HEK293 (cell line): ENCODE data around the gene AUP1.

Experiments
- BCL6B ChIP-seq: fragments of 450-650 bp; formaldehyde crosslinking; IDR thresholded peaks from 2 replicates; pipeline ENCODE4 v1.5.1; 2017; ENCODE audit warnings: missing biosample characterization, missing genetic modification characterization
- KLF10 ChIP-seq: fragments of 450-650 bp; IDR thresholded peaks from 2 replicates; pipeline ENCODE4 v1.5.1; 2018; ENCODE audit warnings: missing biosample characterization, mild to moderate bottlenecking, missing genetic modification characterization
- KLF8 ChIP-seq: fragments of 450-650 bp; formaldehyde crosslinking; IDR thresholded peaks from 2 replicates; pipeline ENCODE4 v1.5.1; 2016; ENCODE audit warnings: missing biosample characterization, missing genetic modification characterization
- RBAK ChIP-seq: fragments of 450-650 bp; formaldehyde crosslinking; IDR thresholded peaks from 2 replicates; pipeline ENCODE4 v1.5.1; 2016; ENCODE audit warnings: missing biosample characterization, missing genetic modification characterization
- TSHZ1 ChIP-seq: fragments of 450-650 bp; formaldehyde crosslinking; IDR thresholded peaks from 2 replicates; pipeline ENCODE4 v1.5.1; 2016; ENCODE audit warnings: missing biosample characterization, missing genetic modification characterization, borderline replicate concordance
- ZBTB17 ChIP-seq: fragments of 450-650 bp; formaldehyde crosslinking; IDR thresholded peaks from 2 replicates; pipeline ENCODE4 v1.5.1; 2016; ENCODE audit warnings: missing biosample characterization, missing genetic modification characterization
- ZIC2 ChIP-seq: fragments of 450-650 bp; formaldehyde crosslinking; IDR thresholded peaks from 2 replicates; pipeline ENCODE4 v1.5.1; 2016; ENCODE audit warnings: missing biosample characterization, missing genetic modification characterization
- ZNF10 ChIP-seq: fragments of 450-650 bp; formaldehyde crosslinking; IDR thresholded peaks from 2 replicates; pipeline ENCODE4 v1.5.1; 2017; ENCODE audit warnings: missing biosample characterization, missing genetic modification characterization
- ZNF112 ChIP-seq: fragments of 450-650 bp; formaldehyde crosslinking; IDR thresholded peaks from 2 replicates; pipeline ENCODE4 v1.5.0; 2017; ENCODE audit warnings: missing biosample characterization, missing genetic modification characterization
- ZNF114 ChIP-seq: fragments of 450-650 bp; formaldehyde crosslinking; IDR thresholded peaks from 2 replicates; pipeline ENCODE4 v1.5.0; 2017; ENCODE audit warnings: missing biosample characterization, missing genetic modification characterization
- ZNF157 ChIP-seq: fragments of 450-650 bp; formaldehyde crosslinking; IDR thresholded peaks from 2 replicates; pipeline ENCODE4 v1.5.1; 2016; ENCODE audit warnings: missing biosample characterization, missing genetic modification characterization
- ZNF174 ChIP-seq: fragments of 450-650 bp; formaldehyde crosslinking; IDR thresholded peaks from 2 replicates; pipeline ENCODE4 v1.5.0; 2017; ENCODE audit warnings: missing biosample characterization, mild to moderate bottlenecking, missing genetic modification characterization
- ZNF184 ChIP-seq: fragments of 450-650 bp; IDR thresholded peaks from 2 replicates; pipeline ENCODE4 v1.5.1; 2018; ENCODE audit warnings: missing biosample characterization, mild to moderate bottlenecking, missing genetic modification characterization
- ZNF202 ChIP-seq: fragments of 450-650 bp; formaldehyde crosslinking; IDR thresholded peaks from 2 replicates; pipeline ENCODE4 v1.5.1; 2016; ENCODE audit warnings: missing biosample characterization, missing genetic modification characterization, borderline replicate concordance
- ZNF354C ChIP-seq: fragments of 450-650 bp; formaldehyde crosslinking; IDR thresholded peaks from 2 replicates; pipeline ENCODE4 v1.5.1; 2016; ENCODE audit warnings: missing biosample characterization, missing genetic modification characterization, low read depth, borderline replicate concordance
- ZNF391 ChIP-seq: fragments of 450-650 bp; formaldehyde crosslinking; IDR thresholded peaks from 2 replicates; pipeline ENCODE4 v1.5.1; 2016; ENCODE audit warnings: low read depth, missing biosample characterization, missing genetic modification characterization, borderline replicate concordance
- ZNF416 ChIP-seq: fragments of 450-650 bp; formaldehyde crosslinking; IDR thresholded peaks from 2 replicates; pipeline ENCODE4 v1.5.1; 2016; ENCODE audit warnings: missing biosample characterization, missing genetic modification characterization
- ZNF513 ChIP-seq: fragments of 450-650 bp; IDR thresholded peaks from 2 replicates; pipeline ENCODE4 v1.5.1; 2018; ENCODE audit warnings: missing biosample characterization, missing genetic modification characterization
- ZNF610 ChIP-seq: fragments of 450-650 bp; formaldehyde crosslinking; IDR thresholded peaks from 2 replicates; pipeline ENCODE4 v1.5.1; 2016; ENCODE audit warnings: missing biosample characterization, missing genetic modification characterization, borderline replicate concordance
- ZNF792 ChIP-seq: fragments of 450-650 bp; formaldehyde crosslinking; IDR thresholded peaks from 2 replicates; pipeline ENCODE4 v1.5.1; 2016; ENCODE audit warnings: missing biosample characterization, missing genetic modification characterization
- ZSCAN18 ChIP-seq: fragments of 450-650 bp; formaldehyde crosslinking; IDR thresholded peaks from 2 replicates; pipeline ENCODE4 v1.5.1; 2016; ENCODE audit warnings: missing biosample characterization, missing genetic modification characterization
- TF ChIP-seq, protein P1 (sequence below): fragments of 450-650 bp; formaldehyde crosslinking; IDR thresholded peaks from 2 replicates; pipeline ENCODE4 v1.5.1; 2016; ENCODE audit warnings: missing biosample characterization, missing genetic modification characterization
- TF ChIP-seq, protein P2 (sequence below): fragments of 450-650 bp; formaldehyde crosslinking; IDR thresholded peaks from 2 replicates; pipeline ENCODE4 v1.5.1; 2017; ENCODE audit warnings: missing biosample characterization, missing genetic modification characterization
- TF ChIP-seq, protein P3 (sequence below): fragments of 450-650 bp; formaldehyde crosslinking; IDR thresholded peaks from 2 replicates; pipeline ENCODE4 v1.5.1; 2016; ENCODE audit warnings: missing biosample characterization, missing genetic modification characterization

The AUP1 gene

DNA sequence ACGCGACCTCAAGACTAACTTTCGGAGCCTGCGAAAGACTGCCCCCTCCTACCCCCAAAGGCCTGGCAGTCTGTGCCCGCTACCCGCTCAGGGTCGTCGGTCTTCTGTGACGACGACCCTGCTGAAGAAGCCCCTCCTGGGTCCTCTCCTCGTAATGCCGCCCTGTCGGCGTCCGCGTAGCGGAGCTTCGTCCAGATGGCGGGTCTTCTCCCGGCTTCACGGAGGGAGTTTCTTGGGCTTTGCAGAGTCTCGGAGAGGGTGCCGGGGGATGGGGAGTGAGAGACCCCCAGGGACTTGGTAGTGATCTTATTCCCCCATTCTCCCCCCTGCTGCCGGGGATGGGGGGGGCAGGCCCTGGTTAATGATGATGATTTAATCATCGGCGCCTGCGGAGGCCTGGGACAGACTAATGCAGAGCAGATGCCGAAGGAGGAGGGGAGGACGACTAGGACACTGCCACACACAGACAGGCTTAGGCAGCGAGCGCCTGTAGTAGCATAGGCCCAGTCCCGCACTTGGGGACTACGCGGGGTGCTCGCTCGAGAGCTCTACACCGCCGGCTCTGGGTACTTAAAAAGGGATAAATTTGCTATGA is 21.5 kb downstream of the AUP1 start (continued):
- TF ChIP-seq, protein P1, sequence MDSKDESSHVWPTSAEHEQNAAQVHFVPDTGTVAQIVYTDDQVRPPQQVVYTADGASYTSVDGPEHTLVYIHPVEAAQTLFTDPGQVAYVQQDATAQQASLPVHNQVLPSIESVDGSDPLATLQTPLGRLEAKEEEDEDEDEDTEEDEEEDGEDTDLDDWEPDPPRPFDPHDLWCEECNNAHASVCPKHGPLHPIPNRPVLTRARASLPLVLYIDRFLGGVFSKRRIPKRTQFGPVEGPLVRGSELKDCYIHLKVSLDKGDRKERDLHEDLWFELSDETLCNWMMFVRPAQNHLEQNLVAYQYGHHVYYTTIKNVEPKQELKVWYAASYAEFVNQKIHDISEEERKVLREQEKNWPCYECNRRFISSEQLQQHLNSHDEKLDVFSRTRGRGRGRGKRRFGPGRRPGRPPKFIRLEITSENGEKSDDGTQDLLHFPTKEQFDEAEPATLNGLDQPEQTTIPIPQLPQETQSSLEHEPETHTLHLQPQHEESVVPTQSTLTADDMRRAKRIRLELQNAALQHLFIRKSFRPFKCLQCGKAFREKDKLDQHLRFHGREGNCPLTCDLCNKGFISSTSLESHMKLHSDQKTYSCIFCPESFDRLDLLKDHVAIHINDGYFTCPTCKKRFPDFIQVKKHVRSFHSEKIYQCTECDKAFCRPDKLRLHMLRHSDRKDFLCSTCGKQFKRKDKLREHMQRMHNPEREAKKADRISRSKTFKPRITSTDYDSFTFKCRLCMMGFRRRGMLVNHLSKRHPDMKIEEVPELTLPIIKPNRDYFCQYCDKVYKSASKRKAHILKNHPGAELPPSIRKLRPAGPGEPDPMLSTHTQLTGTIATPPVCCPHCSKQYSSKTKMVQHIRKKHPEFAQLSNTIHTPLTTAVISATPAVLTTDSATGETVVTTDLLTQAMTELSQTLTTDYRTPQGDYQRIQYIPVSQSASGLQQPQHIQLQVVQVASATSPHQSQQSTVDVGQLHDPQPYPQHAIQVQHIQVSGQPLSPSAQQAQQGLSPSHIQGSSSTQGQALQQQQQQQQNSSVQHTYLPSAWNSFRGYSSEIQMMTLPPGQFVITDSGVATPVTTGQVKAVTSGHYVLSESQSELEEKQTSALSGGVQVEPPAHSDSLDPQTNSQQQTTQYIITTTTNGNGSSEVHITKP (tag by site-specific recombination), result peak; percentile 79
- TF ChIP-seq ZNF10 (0 out of 2 replicates have a peak, but pooled peaks have one; percentile 17), BCL6B (tag by site-specific recombination) (no peak), ZNF610 (tag by site-specific recombination) (0 out of 2 replicates have a peak, but pooled peaks have one; percentile 17), ZSCAN18 (tag by site-specific recombination) (no peak), ZNF174 (no peak), ZNF513 (tag by site-specific recombination) (no peak), ZNF184 (tag by site-specific recombination) (0 out of 2 replicates have a peak, but pooled peaks have one; percentile 18), ZNF114 (tag by site-specific recombination) (no peak), ZNF202 (tag by site-specific recombination) (no peak), ZNF157 (no peak), ZNF391 (tag by site-specific recombination) (no peak), ZBTB17 (tag by site-specific recombination) (peak; percentile 85), KLF8 (tag by site-specific recombination) (no peak), ZNF112 (tag by site-specific recombination) (no peak), ZIC2 (tag by site-specific recombination) (no peak), ZNF416 (no peak), RBAK (tag by site-specific recombination) (no peak), KLF10 (tag by site-specific recombination) (no peak), ZNF354C (no peak), ZNF792 (no peak), TSHZ1 (tag by site-specific recombination) (no peak)
- TF ChIP-seq, protein P2, sequence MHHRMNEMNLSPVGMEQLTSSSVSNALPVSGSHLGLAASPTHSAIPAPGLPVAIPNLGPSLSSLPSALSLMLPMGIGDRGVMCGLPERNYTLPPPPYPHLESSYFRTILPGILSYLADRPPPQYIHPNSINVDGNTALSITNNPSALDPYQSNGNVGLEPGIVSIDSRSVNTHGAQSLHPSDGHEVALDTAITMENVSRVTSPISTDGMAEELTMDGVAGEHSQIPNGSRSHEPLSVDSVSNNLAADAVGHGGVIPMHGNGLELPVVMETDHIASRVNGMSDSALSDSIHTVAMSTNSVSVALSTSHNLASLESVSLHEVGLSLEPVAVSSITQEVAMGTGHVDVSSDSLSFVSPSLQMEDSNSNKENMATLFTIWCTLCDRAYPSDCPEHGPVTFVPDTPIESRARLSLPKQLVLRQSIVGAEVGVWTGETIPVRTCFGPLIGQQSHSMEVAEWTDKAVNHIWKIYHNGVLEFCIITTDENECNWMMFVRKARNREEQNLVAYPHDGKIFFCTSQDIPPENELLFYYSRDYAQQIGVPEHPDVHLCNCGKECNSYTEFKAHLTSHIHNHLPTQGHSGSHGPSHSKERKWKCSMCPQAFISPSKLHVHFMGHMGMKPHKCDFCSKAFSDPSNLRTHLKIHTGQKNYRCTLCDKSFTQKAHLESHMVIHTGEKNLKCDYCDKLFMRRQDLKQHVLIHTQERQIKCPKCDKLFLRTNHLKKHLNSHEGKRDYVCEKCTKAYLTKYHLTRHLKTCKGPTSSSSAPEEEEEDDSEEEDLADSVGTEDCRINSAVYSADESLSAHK (tag by site-specific recombination), result no peak
- TF ChIP-seq, protein P3, sequence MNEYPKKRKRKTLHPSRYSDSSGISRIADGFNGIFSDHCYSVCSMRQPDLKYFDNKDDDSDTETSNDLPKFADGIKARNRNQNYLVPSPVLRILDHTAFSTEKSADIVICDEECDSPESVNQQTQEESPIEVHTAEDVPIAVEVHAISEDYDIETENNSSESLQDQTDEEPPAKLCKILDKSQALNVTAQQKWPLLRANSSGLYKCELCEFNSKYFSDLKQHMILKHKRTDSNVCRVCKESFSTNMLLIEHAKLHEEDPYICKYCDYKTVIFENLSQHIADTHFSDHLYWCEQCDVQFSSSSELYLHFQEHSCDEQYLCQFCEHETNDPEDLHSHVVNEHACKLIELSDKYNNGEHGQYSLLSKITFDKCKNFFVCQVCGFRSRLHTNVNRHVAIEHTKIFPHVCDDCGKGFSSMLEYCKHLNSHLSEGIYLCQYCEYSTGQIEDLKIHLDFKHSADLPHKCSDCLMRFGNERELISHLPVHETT (tag by site-specific recombination), result no peak
